ENCODE measurements around the gene SPATA2. TPM values are rescaled to one million over a fixed set of nuclear protein-coding genes. Genes with fewer than 3 reads are reported as not detected.

SPATA2 gene
- total and polyA plus RNA-seq, 2 of the 8 experiments (the other 6 are each of a cell fraction or from before 2014, with no cell fraction given) = 11.0 to 13.0 TPM

DNA sequence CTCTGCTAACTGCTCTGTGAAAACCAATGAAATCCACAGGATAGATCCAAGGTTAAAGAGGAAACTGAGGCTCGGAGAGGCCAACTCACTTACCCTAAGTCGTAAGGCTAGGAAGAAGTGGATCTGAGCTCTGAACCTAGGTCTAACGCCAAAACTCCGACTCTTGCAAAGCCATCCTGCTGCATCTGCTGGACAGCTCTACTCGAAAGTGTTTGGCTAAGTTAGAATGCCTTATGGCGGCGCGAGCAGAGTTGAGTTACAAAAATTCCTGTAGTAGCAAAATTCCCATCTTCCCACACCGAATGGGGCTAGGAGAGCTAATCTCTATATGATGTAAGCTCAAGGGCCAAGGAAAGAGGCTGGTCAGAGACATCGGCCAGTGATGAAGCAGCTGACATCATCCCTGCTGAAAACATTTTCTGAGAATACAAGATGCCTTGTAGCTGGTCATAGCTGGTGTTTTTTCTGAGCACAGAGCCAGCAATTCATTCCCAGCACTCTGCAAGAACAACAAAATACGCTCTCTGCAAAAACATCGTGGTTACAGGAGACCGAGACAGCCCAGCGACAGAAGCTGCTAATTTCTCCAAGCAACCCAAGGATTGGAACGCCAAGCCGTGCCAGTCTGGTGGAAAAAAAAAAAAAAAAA is 1.8 kb downstream of the SPATA2 start:
- Histone ChIP-seq H3K56ac (replicated peaks; ENCODE audit: insufficient read length, low read depth, low read length) (no peak overlapping the region), H4K20me1 (replicated peaks in 1 of 2; ENCODE audit: control insufficient read depth in 1 of 2, insufficient read depth in 2 of 2, low read length in 2 of 2) (peaks cover 2 to 15% of the 10 kb centered on the region in 2 experiments), H3K14ac (ENCODE audit: insufficient read length) (no peak overlapping the region), H2BK12ac (ENCODE audit: low read depth, low read length) (no peak overlapping the region), H3K23me2 (ENCODE audit: low read depth, low read length) (peaks cover 8% of the 10 kb centered on the region), H3K4ac (replicated peaks; ENCODE audit: insufficient read length, low read depth, low read length) (no peak overlapping the region), H2AK5ac (ENCODE audit: low read depth, low read length) (no peak overlapping the region), H3K18ac (ENCODE audit: extremely low read depth, low read length) (no peak overlapping the region), H3K4me2 (ENCODE audit: insufficient read depth in 1 of 2, low read depth in 2 of 2, low read length in 2 of 2) (peak overlapping the region; percentile 57 to 99; a peak in 1 of 4 replicates), H3K23ac (ENCODE audit: insufficient read length) (no peak overlapping the region), H4K91ac (replicated peaks; ENCODE audit: insufficient read length, low read length) (no peak overlapping the region), H2BK15ac (ENCODE audit: low read length) (no peak overlapping the region), H2AFZ (ENCODE audit: low read length) (no peak overlapping the region), H3K79me1 (ENCODE audit: low read depth, low read length) (peaks cover 12% of the 10 kb centered on the region), H3K27ac (ENCODE audit: low read depth, low read length) (no peak overlapping the region), H2BK5ac (ENCODE audit: low read depth, low read length) (no peak overlapping the region), H2BK120ac (replicated peaks; ENCODE audit: low read depth, low read length) (no peak overlapping the region), H2BK20ac (ENCODE audit: low read length) (no peak overlapping the region), H3K4me1 (replicated peaks in 1 of 4; ENCODE audit: control insufficient read depth in 3 of 4, insufficient read depth in 4 of 4, low read length in 3 of 4) (peaks cover 0 to 6% (median 3%) of the 10 kb centered on the region in 4 experiments; a peak in 2 of 7 replicates), H3K79me2 (ENCODE audit: control insufficient read depth in 1 of 2, insufficient read depth in 2 of 2, low read length in 2 of 2) (peaks cover 4 to 53% of the 10 kb centered on the region in 2 experiments; a peak in 3 of 4 replicates), H4K8ac (ENCODE audit: extremely low read depth, insufficient read depth, low read length) (no peak overlapping the region), H3K4me3 (ENCODE audit: extremely low read depth in 1 of 4, insufficient read depth in 2 of 4, low read depth in 3 of 4, low read length in 4 of 4) (peak overlapping the region in 1 of 4 experiments; percentile 99; a peak in 1 of 8 replicates), H4K5ac (ENCODE audit: insufficient read length, low read depth, low read length) (no peak overlapping the region), H3K9me3 (ENCODE audit: insufficient read depth in 2 of 2, low read depth in 1 of 2, low read length in 1 of 2) (no peaks in the 10 kb centered on the region), H3K27me3 (replicated peaks in 1 of 4; ENCODE audit: control insufficient read depth in 3 of 4, extremely low read depth in 1 of 4, insufficient read depth in 3 of 4, low read length in 3 of 4) (no peaks in the 10 kb centered on the region), H3K36me3 (ENCODE audit: control insufficient read depth in 2 of 4, insufficient read depth in 4 of 4, low read length in 3 of 4) (no peaks in the 10 kb centered on the region; a peak in 1 of 8 replicates), H3K9ac (replicated peaks in 1 of 4; ENCODE audit: extremely low read depth in 1 of 4, low read depth in 3 of 4, low read length in 3 of 4) (0 out of 7 replicates have a peak overlapping the region, but pooled peaks of 1 of the 4 experiments have one; percentile 21)
- no peak for DNase-seq (ENCODE audit: low read depth in 1 of 2, low spot score in 2 of 2)
- CTCF ChIA-PET (ENCODE audit: partially characterized antibody) = interaction anchor here (0.8 to 16.4 kb wide), 14 partner anchors 10 to 579 kb away, joined by 3 to 199 read pairs (median 4); no protein-coding TSS in a partner anchor
- POLR2A ChIA-PET (ENCODE audit: partially characterized antibody) = interaction anchor here (3.8 kb wide), 1 partner anchor 22 kb away, joined by 17 read pairs; no protein-coding TSS in a partner anchor
- FAIRE-seq = no peak
- 90% methylated on average over 16 of the region's 16 CpGs; no CpG with 5 or more reads in 1 of the 2 experiments for WGBS, 2 experiments (ENCODE audit: extremely low coverage in 1 of 2, insufficient coverage in 1 of 2, insufficient read length in 1 of 2, insufficient replicate concordance in 2 of 2, low coverage in 1 of 2, low lambda C conversion rate in 2 of 2, missing lambda C conversion rate in 1 of 2)
- TF ChIP-seq RAD21 (IDR thresholded peaks at IDR 0.05 in 1 of 2, conservative IDR thresholded peaks at IDR 0.05 in 1 of 2; ENCODE audit: low read depth in 2 of 2, low read length in 2 of 2) (no peak), SAP30 (IDR thresholded peaks at IDR 0.05; ENCODE audit: insufficient read depth, insufficient replicate concordance, low read length) (no peak), ASH2L (IDR thresholded peaks at IDR 0.05; ENCODE audit: low read length) (no peak), CREB1 (IDR thresholded peaks at IDR 0.05) (no peak), SP4 (IDR thresholded peaks at IDR 0.05; ENCODE audit: low read length) (no peak), MAFK (IDR thresholded peaks at IDR 0.05; ENCODE audit: low read depth, low read length) (no peak), FOSL1 (IDR thresholded peaks at IDR 0.05; ENCODE audit: insufficient read depth, low read depth, low read length) (no peak), EGR1 (IDR thresholded peaks at IDR 0.05; ENCODE audit: borderline replicate concordance, low read depth, low read length) (no peak), EP300 (IDR thresholded peaks at IDR 0.05; ENCODE audit: borderline replicate concordance in 1 of 2, low read depth in 2 of 2, low read length in 2 of 2) (no peak), KDM4A (IDR thresholded peaks at IDR 0.05; ENCODE audit: low read depth, low read length, severe bottlenecking) (no peak)

All from H1 (cell line).